ENCODE results near the gene A2ML1. TPM values are rescaled to one million over a fixed set of nuclear protein-coding genes. Genes with fewer than 3 reads are reported as not detected.
"Not testable (repeated sequence)": the region's sequence is repeated elsewhere in the genome, so short reads cannot be mapped to it uniquely, and the experiment has no call there.

The A2ML1 gene
- total RNA-seq, 1 donor from 2014 or later, result 0.43 TPM

- H3K9me3 ChIP-seq (ENCODE audit: low read depth); H3F3A ChIP-seq (ENCODE audit: low read depth); H3K27ac ChIP-seq; H3K4me1 ChIP-seq; H3K4me2 ChIP-seq; H3K27me3 ChIP-seq; H3K36me3 ChIP-seq; DNase-seq (ENCODE audit: low spot score); H3K36me3 Mint-ChIP-seq; H3K4me3 Mint-ChIP-seq; H3K4me3 ChIP-seq; H3K27me3 Mint-ChIP-seq (ENCODE audit: insufficient read depth, low read depth); H2AFZ ChIP-seq (replicated peaks); H4K20me1 ChIP-seq (ENCODE audit: low read depth); H3K27ac Mint-ChIP-seq; H3K9ac ChIP-seq; H3K4me1 Mint-ChIP-seq: not testable (repeated sequence)
- peaks cover 28% of the 10 kb centered on the region for H3K79me2 ChIP-seq (ENCODE audit: low read depth)
- peaks cover 20% of the 10 kb centered on the region for H3K9me3 Mint-ChIP-seq
These were observed 27.8 kb upstream of the A2ML1 start for GRCh38 chr12:8794611-8795010.

- H3K4me1 Mint-ChIP-seq, result no peaks in the 10 kb centered on the region
- DNase-seq (ENCODE audit: low spot score), result no peak
- no peak overlapping the region for H3K4me3 Mint-ChIP-seq
- H3K4me2 ChIP-seq, result no peak overlapping the region
- TF ChIP-seq EZH2phosphoT487 (IDR thresholded peaks at IDR 0.05) (no peak), EZH2 (IDR thresholded peaks at IDR 0.05) (no peak), CTCF (IDR thresholded peaks at IDR 0.05) (no peak)
- no peaks in the 10 kb centered on the region for H3K36me3 ChIP-seq
- H3K4me3 ChIP-seq, result no peak overlapping the region
- H3K36me3 Mint-ChIP-seq, result peaks cover 6% of the 10 kb centered on the region
- H3K27me3 Mint-ChIP-seq (ENCODE audit: insufficient read depth, low read depth), result peaks cover 4% of the 10 kb centered on the region
- H3K27ac ChIP-seq, result no peak overlapping the region
- no peak overlapping the region for H3K9ac ChIP-seq
- no peak overlapping the region for H3K27ac Mint-ChIP-seq
- H3K79me2 ChIP-seq (ENCODE audit: low read depth), result peaks cover 5% of the 10 kb centered on the region
- H3K4me1 ChIP-seq, result no peaks in the 10 kb centered on the region
- H4K20me1 ChIP-seq (ENCODE audit: low read depth), result no peaks in the 10 kb centered on the region
- H3F3A ChIP-seq (ENCODE audit: low read depth), result peaks cover 8% of the 10 kb centered on the region
- H3K9me3 ChIP-seq (ENCODE audit: low read depth), result peaks cover 7% of the 10 kb centered on the region
- H3K27me3 ChIP-seq, result no peaks in the 10 kb centered on the region
- peaks cover 17% of the 10 kb centered on the region for H3K9me3 Mint-ChIP-seq
- no peak overlapping the region for H2AFZ ChIP-seq (replicated peaks)
These were observed 25.4 kb upstream of the A2ML1 start for GRCh38 chr12:8796831-8797626.

GRCh38 chr12:8801213-8801612 is 21.2 kb upstream of the A2ML1 start:
- H3K4me3 ChIP-seq; H3K36me3 ChIP-seq; H3K4me3 Mint-ChIP-seq; H4K20me1 ChIP-seq (ENCODE audit: low read depth); H3K4me1 Mint-ChIP-seq; H3K27me3 ChIP-seq; DNase-seq (ENCODE audit: low spot score); H3K79me2 ChIP-seq (ENCODE audit: low read depth); H3K9ac ChIP-seq; H2AFZ ChIP-seq (replicated peaks); H3K27ac Mint-ChIP-seq; H3K4me1 ChIP-seq; H3K27ac ChIP-seq; H3K27me3 Mint-ChIP-seq (ENCODE audit: insufficient read depth, low read depth); H3K9me3 ChIP-seq (ENCODE audit: low read depth); H3K36me3 Mint-ChIP-seq; H3K4me2 ChIP-seq; H3F3A ChIP-seq (ENCODE audit: low read depth): not testable (repeated sequence)
- H3K9me3 Mint-ChIP-seq, result peaks cover 12% of the 10 kb centered on the region

DNA sequence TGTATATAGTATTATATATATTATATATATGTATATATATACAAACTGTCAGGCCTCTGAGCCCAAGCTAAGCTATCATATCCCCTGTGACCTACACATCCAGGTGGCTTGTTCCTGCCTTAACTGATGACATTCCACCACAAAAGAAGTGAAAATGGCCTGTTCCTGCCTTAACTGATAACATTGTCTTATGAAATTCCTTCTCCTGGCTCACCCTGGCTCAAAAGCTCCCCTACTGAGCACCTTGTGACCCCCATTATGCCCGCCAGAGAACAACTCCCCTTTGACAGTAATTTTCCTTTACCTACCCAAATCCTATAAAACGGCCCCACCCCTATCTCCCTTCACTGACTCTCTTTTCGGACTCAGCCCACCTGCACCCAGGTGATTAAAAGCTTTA is 17.6 kb upstream of the A2ML1 start:
- not testable (repeated sequence) for H3K27ac ChIP-seq; H3K9me3 ChIP-seq (ENCODE audit: low read depth); H3K4me2 ChIP-seq; H2AFZ ChIP-seq (replicated peaks); H3K4me3 ChIP-seq; H4K20me1 ChIP-seq (ENCODE audit: low read depth); H3K27me3 Mint-ChIP-seq (ENCODE audit: insufficient read depth, low read depth); H3K9ac ChIP-seq; H3K9me3 Mint-ChIP-seq; H3K36me3 ChIP-seq; H3K4me3 Mint-ChIP-seq; H3K27ac Mint-ChIP-seq; H3K36me3 Mint-ChIP-seq; H3K4me1 ChIP-seq; DNase-seq (ENCODE audit: low spot score); H3K4me1 Mint-ChIP-seq; H3K27me3 ChIP-seq; H3K79me2 ChIP-seq (ENCODE audit: low read depth); H3F3A ChIP-seq (ENCODE audit: low read depth)

DNA sequence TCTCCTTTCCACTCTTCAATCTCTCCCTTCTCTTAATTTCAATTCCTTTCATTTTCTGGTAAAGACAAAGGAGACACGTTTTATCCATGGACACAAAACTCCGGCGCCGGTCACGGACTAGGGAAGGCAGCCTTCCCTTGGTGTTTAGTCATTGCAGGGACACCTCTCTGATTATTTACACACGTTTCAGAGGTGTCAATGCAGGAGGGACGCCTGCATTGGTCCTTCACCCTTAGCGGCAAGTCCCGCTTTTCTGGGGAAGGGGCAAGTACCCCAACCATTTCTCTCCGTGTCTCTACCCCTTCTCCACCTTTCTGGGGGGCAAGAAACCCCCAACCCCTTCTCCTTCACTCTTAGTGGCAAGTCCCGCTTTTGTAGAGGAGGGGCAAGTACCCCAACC is 16.9 kb upstream of the A2ML1 start:
- H3K27me3 ChIP-seq; H3K4me2 ChIP-seq; H2AFZ ChIP-seq (replicated peaks); H3K9me3 Mint-ChIP-seq; H4K20me1 ChIP-seq (ENCODE audit: low read depth); H3K4me1 ChIP-seq; H3K36me3 Mint-ChIP-seq; DNase-seq (ENCODE audit: low spot score); H3K79me2 ChIP-seq (ENCODE audit: low read depth); H3K9ac ChIP-seq; H3K27ac Mint-ChIP-seq; H3F3A ChIP-seq (ENCODE audit: low read depth); H3K9me3 ChIP-seq (ENCODE audit: low read depth); H3K4me3 Mint-ChIP-seq; H3K36me3 ChIP-seq; H3K27me3 Mint-ChIP-seq (ENCODE audit: insufficient read depth, low read depth); H3K27ac ChIP-seq; H3K4me3 ChIP-seq: not testable (repeated sequence)
- H3K4me1 Mint-ChIP-seq, result peaks cover 14% of the 10 kb centered on the region

DNA sequence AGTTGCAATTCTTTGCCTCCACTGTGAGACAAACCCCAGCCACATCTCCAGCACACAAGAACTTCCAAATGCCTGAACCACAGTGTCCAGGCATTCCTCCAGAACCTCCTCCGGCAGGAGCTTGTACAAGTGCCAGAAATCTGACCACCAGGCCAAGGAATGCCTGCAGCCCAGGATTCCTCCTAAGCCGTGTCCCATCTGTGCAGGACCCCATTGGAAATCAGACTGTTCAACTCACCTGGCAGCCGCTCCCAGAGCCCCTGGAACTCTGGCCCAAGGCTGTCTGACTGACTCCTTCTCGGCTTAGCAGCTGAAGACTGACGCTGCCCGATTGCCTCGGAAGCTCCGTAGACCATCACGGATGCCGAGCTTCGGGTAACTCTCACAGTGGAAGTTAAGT is 15.3 kb upstream of the A2ML1 start:
- H3F3A ChIP-seq (ENCODE audit: low read depth); H4K20me1 ChIP-seq (ENCODE audit: low read depth); H3K27ac Mint-ChIP-seq; H3K9me3 Mint-ChIP-seq; H2AFZ ChIP-seq (replicated peaks); H3K9me3 ChIP-seq (ENCODE audit: low read depth); H3K27me3 Mint-ChIP-seq (ENCODE audit: insufficient read depth, low read depth); DNase-seq (ENCODE audit: low spot score); H3K27me3 ChIP-seq; H3K9ac ChIP-seq; H3K4me3 ChIP-seq; H3K4me1 ChIP-seq; H3K36me3 ChIP-seq; H3K36me3 Mint-ChIP-seq; H3K27ac ChIP-seq; H3K79me2 ChIP-seq (ENCODE audit: low read depth); H3K4me3 Mint-ChIP-seq; H3K4me2 ChIP-seq: not testable (repeated sequence)
- H3K4me1 Mint-ChIP-seq, result peaks cover 14% of the 10 kb centered on the region

Data from neural progenitor cell (in vitro differentiated cells).